Activated CD8-positive, alpha-beta T cell treated with anti-CD3 and anti-CD28 coated beads for 36 hours (primary cell): ENCODE results near the gene IFT74. TPM values are rescaled to one million over a fixed set of nuclear protein-coding genes. Genes with fewer than 3 reads are reported as not detected.

Source experiments
- ATAC-seq: fragments of 200-7000 bp; cut with Tn5 transposase; one replicate; pipeline ENCODE4 v1.10.0; 2021; ENCODE audit warnings: mild to moderate bottlenecking, moderate library complexity
- CTCF ChIA-PET: fragments of 350-600 bp; sonication (Branson Sonifier 250); formaldehyde crosslinking; loops from one replicate; lab custom pipeline; 2021; ENCODE audit warnings: antibody characterized with exemption; lab: Charles Lee
- POLR2A ChIA-PET: fragments of 350-600 bp; sonication (Branson Sonifier 250); formaldehyde crosslinking; loops from one replicate; lab custom pipeline; 2021; ENCODE audit warnings: antibody characterized with exemption; lab: Charles Lee
- DNase-seq: peaks from one replicate; pipeline ENCODE4 v3.0.0-alpha.2; 2020
- H3K27ac Mint-ChIP-seq: one replicate; pipeline ENCODE4 v1.8.0; 2021; ENCODE audit warnings: mild to moderate bottlenecking, mixed read lengths
- H3K27me3 Mint-ChIP-seq: one replicate; pipeline ENCODE4 v1.8.0; 2021; ENCODE audit warnings: mixed read lengths
- H3K36me3 Mint-ChIP-seq: one replicate; pipeline ENCODE4 v1.8.0; 2021; ENCODE audit warnings: low read depth, mixed read lengths
- H3K4me1 Mint-ChIP-seq: one replicate; pipeline ENCODE4 v1.8.0; 2021; ENCODE audit warnings: low read depth, mixed read lengths
- H3K4me3 Mint-ChIP-seq: one replicate; pipeline ENCODE4 v1.8.0; 2021; ENCODE audit warnings: mild to moderate bottlenecking, moderate library complexity, mixed read lengths
- H3K9me3 Mint-ChIP-seq: one replicate; pipeline ENCODE4 v1.8.0; 2021; ENCODE audit warnings: mixed read lengths
- intact Hi-C: fragments of 100-400 bp; cut with micrococcal nuclease; formaldehyde crosslinking; loops from one replicate; pipeline ENCODE4 v1.10.0; 2022
- total RNA-seq, 2 experiments: library from RNA; stranded (reverse); gene quantifications; one replicate each; pipeline ENCODE4 v1.2.3, GENCODE V29; 2021
- TF ChIP-seq, protein P1 (sequence below): fragments of 200-600 bp; IDR thresholded peaks from one replicate; pipeline ENCODE4 v1.8.0; 2022; ENCODE audit warnings: antibody characterized with exemption, mild to moderate bottlenecking

IFT74 gene
- 1 to 10 TPM; 9.1 to 9.2 TPM for total RNA-seq

DNA sequence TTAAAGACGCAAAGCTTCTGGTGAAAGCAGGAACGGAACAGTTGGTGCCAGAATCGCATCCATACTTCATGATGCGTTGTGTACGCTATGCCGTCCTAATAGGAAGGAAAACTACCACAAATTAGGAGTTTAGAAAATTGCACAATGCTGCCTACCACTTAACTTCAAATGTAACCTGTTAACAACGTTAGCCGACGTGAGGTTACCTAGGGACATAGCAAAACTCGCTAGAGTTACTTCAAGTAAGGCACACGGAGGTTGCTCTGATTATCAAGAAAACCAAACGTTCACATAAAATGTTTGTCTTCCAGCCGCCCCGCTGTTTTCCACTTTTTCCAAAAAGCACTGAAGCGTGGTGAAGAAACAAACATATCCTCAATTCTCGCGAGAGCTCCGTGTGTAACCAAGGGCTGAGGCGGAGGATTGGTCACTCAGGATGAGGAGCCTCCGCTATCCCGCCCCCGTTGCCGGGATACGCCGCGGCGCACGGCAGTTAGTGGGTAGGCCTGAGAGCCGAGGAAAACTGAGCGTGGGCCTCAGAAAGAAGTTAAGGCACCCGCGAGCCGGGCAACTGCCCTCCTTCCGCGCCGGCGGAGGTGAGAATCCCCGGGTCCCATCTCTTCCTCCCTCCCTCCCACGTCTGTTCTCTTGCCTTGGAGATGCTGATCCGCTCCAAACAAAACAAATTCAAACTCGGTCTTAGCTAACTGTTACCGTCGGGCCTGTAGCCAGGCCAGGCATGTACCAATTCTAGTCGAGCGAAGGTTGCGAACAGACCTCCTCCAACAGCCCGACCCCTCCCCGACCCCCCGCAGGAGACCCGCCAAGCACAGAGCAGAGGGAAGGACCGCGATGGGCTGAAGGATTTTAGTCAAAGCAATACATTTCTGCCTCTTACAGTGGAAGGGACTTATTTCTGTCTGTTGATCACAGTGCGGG is at the start of gene IFT74:
IFT74 (plus strand) TSS at position 492 of the 939 bp plus-strand sequence. CDS start 5,556 bp downstream, outside the sequence.
- ChIA-PET CTCF (interaction anchor here (0.7 to 1.8 kb wide), 3 partner anchors 9 to 63 kb away, joined by 3 to 9 read pairs (median 4); partner anchors contain the start of genes CAAP1 and PLAA), POLR2A (interaction anchor here (0.6 to 3.5 kb wide), 5 partner anchors 9 to 64 kb away, joined by 4 to 11 read pairs (median 9); partner anchors contain the start of genes CAAP1 and PLAA)
- Mint-ChIP-seq H3K4me1 (peaks cover 26% of the 10 kb centered on the region), H3K36me3 (no peaks in the 10 kb centered on the region), H3K27me3 (no peaks in the 10 kb centered on the region), H3K27ac (peak within 1 kb of the TSS; percentile 81), H3K9me3 (no peaks in the 10 kb centered on the region), H3K4me3 (peak within 1 kb of the TSS; percentile 82)
- intact Hi-C loops, result loop anchor here (5.0 kb wide), 1 partner anchor 64 kb away; the partner anchor contains the start of gene CAAP1
- DNase-seq (peak; percentile 97), ATAC-seq (peak; percentile 98)
- TF ChIP-seq, protein P1, sequence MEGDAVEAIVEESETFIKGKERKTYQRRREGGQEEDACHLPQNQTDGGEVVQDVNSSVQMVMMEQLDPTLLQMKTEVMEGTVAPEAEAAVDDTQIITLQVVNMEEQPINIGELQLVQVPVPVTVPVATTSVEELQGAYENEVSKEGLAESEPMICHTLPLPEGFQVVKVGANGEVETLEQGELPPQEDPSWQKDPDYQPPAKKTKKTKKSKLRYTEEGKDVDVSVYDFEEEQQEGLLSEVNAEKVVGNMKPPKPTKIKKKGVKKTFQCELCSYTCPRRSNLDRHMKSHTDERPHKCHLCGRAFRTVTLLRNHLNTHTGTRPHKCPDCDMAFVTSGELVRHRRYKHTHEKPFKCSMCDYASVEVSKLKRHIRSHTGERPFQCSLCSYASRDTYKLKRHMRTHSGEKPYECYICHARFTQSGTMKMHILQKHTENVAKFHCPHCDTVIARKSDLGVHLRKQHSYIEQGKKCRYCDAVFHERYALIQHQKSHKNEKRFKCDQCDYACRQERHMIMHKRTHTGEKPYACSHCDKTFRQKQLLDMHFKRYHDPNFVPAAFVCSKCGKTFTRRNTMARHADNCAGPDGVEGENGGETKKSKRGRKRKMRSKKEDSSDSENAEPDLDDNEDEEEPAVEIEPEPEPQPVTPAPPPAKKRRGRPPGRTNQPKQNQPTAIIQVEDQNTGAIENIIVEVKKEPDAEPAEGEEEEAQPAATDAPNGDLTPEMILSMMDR, result no peak

DNA sequence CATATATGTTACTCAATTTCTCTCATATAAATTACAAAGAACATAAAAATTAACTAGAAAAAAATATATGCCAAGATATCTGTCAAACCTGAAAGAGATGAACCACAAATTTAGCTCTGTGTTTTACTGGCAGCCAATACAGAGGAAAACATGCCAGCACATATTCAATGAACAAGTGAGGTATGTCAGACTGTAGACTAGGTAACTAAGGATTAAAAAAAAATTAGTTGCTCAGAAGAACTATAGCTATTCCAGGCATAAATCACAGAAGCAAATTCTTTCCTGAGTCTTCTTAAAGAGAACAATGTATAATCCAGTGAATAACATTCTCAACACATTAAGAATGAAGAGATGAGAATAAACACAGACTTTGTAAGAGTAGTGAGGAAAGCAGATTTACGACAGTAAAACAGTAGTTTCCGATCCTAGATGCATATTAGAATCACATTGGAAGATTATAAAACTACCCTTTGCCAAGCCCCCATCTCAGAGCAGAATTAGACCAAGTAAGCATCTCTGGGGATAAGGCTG is 43.0 kb upstream of the IFT74 start:
- intact Hi-C loops, result no loop called here
- no peaks in the 10 kb centered on the region for H3K9me3 Mint-ChIP-seq
- H3K4me1 Mint-ChIP-seq, result no peaks in the 10 kb centered on the region
- no peak overlapping the region for H3K27ac Mint-ChIP-seq
- no peak overlapping the region for H3K4me3 Mint-ChIP-seq
- no peak for DNase-seq
- no peaks in the 10 kb centered on the region for H3K27me3 Mint-ChIP-seq
- peaks cover 24% of the 10 kb centered on the region for H3K36me3 Mint-ChIP-seq
- TF ChIP-seq, protein P1, result no peak
- ChIA-PET POLR2A (no interaction called here), CTCF (no interaction called here)
- ATAC-seq, result no peak

DNA sequence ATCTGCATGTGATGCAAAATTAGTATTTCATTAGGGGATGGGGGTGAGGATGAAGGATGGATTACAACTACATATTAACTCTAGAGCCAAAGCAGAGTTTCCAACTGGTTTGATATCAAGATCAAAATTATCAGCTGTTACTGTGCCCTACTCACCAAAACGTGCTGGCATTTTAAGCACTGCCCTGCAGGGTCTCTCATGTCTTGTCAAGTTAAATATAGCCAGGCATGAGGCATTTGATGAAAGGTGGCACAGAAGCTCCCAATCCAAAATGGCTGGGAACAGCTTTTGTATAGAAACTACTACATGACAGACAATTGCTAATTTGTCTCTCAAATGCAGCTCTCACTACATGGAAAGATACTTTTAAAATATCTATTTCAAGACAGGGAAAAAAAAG is 36.5 kb upstream of the IFT74 start:
- H3K9me3 Mint-ChIP-seq, result no peaks in the 10 kb centered on the region
- no peaks in the 10 kb centered on the region for H3K4me1 Mint-ChIP-seq
- no peak overlapping the region for H3K27ac Mint-ChIP-seq
- no peak overlapping the region for H3K4me3 Mint-ChIP-seq
- no peak for ATAC-seq
- TF ChIP-seq, protein P1, result no peak
- intact Hi-C loops, result no loop called here
- ChIA-PET CTCF (no interaction called here), POLR2A (no interaction called here)
- H3K27me3 Mint-ChIP-seq, result no peaks in the 10 kb centered on the region
- DNase-seq, result no peak
- peaks cover 43% of the 10 kb centered on the region for H3K36me3 Mint-ChIP-seq

DNA sequence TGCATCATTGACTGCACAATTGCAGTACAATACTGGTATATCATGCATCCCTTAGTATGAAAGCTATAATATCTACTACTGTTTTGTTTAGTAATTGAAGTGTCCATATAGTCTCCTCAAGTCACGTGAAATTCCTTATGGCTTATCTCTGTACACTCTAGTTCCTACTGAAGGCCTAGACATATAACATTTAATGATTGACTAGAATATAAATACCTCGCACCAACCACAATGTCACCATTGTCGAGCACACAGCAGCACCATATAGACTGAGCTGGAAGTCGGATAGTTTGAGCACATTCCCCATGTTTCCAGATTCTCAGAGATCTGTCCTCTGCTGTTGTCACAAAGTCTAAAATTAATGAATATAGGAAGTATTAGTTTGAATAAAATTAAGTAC is 30.6 kb upstream of the IFT74 start:
- DNase-seq (no peak), ATAC-seq (no peak)
- peaks cover 48% of the 10 kb centered on the region for H3K36me3 Mint-ChIP-seq
- TF ChIP-seq, protein P1, result no peak
- no peak overlapping the region for H3K4me3 Mint-ChIP-seq
- no peaks in the 10 kb centered on the region for H3K27me3 Mint-ChIP-seq
- ChIA-PET POLR2A (no interaction called here), CTCF (no interaction called here)
- H3K9me3 Mint-ChIP-seq, result no peaks in the 10 kb centered on the region
- intact Hi-C loops, result no loop called here
- H3K27ac Mint-ChIP-seq, result no peak overlapping the region
- no peaks in the 10 kb centered on the region for H3K4me1 Mint-ChIP-seq
